ENCODE results near the gene THSD4. TPM values are rescaled to one million over a fixed set of nuclear protein-coding genes. Genes with fewer than 3 reads are reported as not detected.

The THSD4 gene
- total and polyA plus RNA-seq, 2 of the 4 experiments (the other 2 are of a cell fraction) = 25.5 to 31.1 TPM

- TF ChIP-seq USF2 (IDR thresholded peaks at IDR 0.05; ENCODE audit: low read depth, low read length) = no peak
- TF ChIP-seq POLR2A (IDR thresholded peaks at IDR 0.05; ENCODE audit: low read depth, low read length) = no peak
- no peak for TF ChIP-seq CEBPB (IDR thresholded peaks at IDR 0.05; ENCODE audit: low read depth, low read length)
- no peak for TF ChIP-seq NFE2L2 (IDR thresholded peaks at IDR 0.05; ENCODE audit: low read depth, low read length)
- no peak for TF ChIP-seq BHLHE40 (IDR thresholded peaks at IDR 0.05; ENCODE audit: low read depth, low read length)
- no peak for TF ChIP-seq RAD21 (IDR thresholded peaks at IDR 0.05; ENCODE audit: low read length)
- TF ChIP-seq RCOR1 (IDR thresholded peaks at IDR 0.05; ENCODE audit: insufficient replicate concordance, low read length) = no peak
- TF ChIP-seq CHD1 (IDR thresholded peaks at IDR 0.05; ENCODE audit: low read depth, low read length) = no peak
- TF ChIP-seq ELK1 (IDR thresholded peaks at IDR 0.05; ENCODE audit: borderline replicate concordance, low read depth, low read length) = no peak
- no peak for TF ChIP-seq MAFK (IDR thresholded peaks at IDR 0.05; ENCODE audit: low read depth, low read length)
- TF ChIP-seq SMC3 (IDR thresholded peaks at IDR 0.05; ENCODE audit: low read depth, low read length) = no peak
- no peak for TF ChIP-seq MAZ (IDR thresholded peaks at IDR 0.05; ENCODE audit: borderline replicate concordance, low read depth, low read length)
- TF ChIP-seq FOS (IDR thresholded peaks at IDR 0.05; ENCODE audit: low read depth, low read length) = no peak
- TF ChIP-seq CTCF (conservative IDR thresholded peaks at IDR 0.05; ENCODE audit: low read depth, low read length) = no peak
- no peak for TF ChIP-seq MXI1 (IDR thresholded peaks at IDR 0.05; ENCODE audit: borderline replicate concordance, low read depth, low read length)
- no peak for TF ChIP-seq RFX5 (IDR thresholded peaks at IDR 0.05; ENCODE audit: low read depth, low read length)
- no TSS peak for BruUV-seq (replicated peaks)
- H2BK20ac ChIP-seq (ENCODE audit: low read depth, low read length) = peak overlapping the region; percentile 60; the same call in 1 of the 2 replicates
- peaks cover 8% of the 10 kb centered on the region for H3K4me1 ChIP-seq (ENCODE audit: control insufficient read depth, insufficient read depth, low read length)
- no peaks in the 10 kb centered on the region for H3K27me3 ChIP-seq (ENCODE audit: control insufficient read depth, insufficient read depth, low read length)
- H2BK5ac ChIP-seq (ENCODE audit: low read depth, low read length, poor library complexity, severe bottlenecking) = no peak overlapping the region
- 0 out of 2 replicates have a peak overlapping the region, but pooled peaks have one; percentile 14 for H4K5ac ChIP-seq (ENCODE audit: low read depth, low read length)
- no peak overlapping the region for H3K4me2 ChIP-seq (ENCODE audit: low read depth, low read length)
- H3K27ac ChIP-seq (ENCODE audit: insufficient read depth, low read length) = no peak overlapping the region
- in situ Hi-C loops (cut with MboI; ENCODE audit: low sequenced_read_pairs) (no loop called here), intact Hi-C loops (cut with micrococcal nuclease) (no loop called here), dilution Hi-C loops (cut with HindIII; ENCODE audit: low sequenced_read_pairs, unreplicated experiment) (no loop called here)
- no peaks in the 10 kb centered on the region for H4K20me1 ChIP-seq (ENCODE audit: insufficient read depth, low read length)
- no peaks in the 10 kb centered on the region for H3K36me3 ChIP-seq (ENCODE audit: control insufficient read depth, insufficient read depth, low read length)
- no CpG with 5 or more reads among the region's 1 CpG for WGBS, 2 experiments (ENCODE audit: extremely low coverage in 2 of 2, insufficient read length in 1 of 2)
- H4K91ac ChIP-seq (ENCODE audit: insufficient read depth, low read depth, low read length) = no peak overlapping the region
- H3K9me1 ChIP-seq (ENCODE audit: insufficient read depth, low read length) = no peaks in the 10 kb centered on the region
- H3K56ac ChIP-seq (ENCODE audit: extremely low read depth, insufficient read depth, low read length) = no peak overlapping the region
- DNase-seq (peak; percentile 78), ATAC-seq (ENCODE audit: low read depth) (peak; percentile 37)
- H3K9ac ChIP-seq (ENCODE audit: low read depth, low read length) = no peak overlapping the region
- no peak overlapping the region for H3K4ac ChIP-seq (ENCODE audit: low read depth, low read length)
- no peaks in the 10 kb centered on the region for H3K9me3 ChIP-seq (ENCODE audit: control insufficient read depth, insufficient read depth, low read length)
- H3K18ac ChIP-seq (ENCODE audit: low read depth, low read length) = peak overlapping the region; percentile 64; the same call in 1 of the 2 replicates
- no peak overlapping the region for H3K4me3 ChIP-seq (ENCODE audit: insufficient read depth, low read depth, low read length)
- peak overlapping the region in 1 of 2 experiments; percentile 50; a peak in 2 of 4 replicates for H4K8ac ChIP-seq (ENCODE audit: low read depth in 2 of 2, low read length in 2 of 2)
- POLR2A ChIA-PET (ENCODE audit: unreplicated experiment) = interaction anchor here (0.6 kb wide), 1 partner anchor 78 kb away, joined by 3 read pairs; no protein-coding TSS in a partner anchor
- CTCF ChIA-PET = no interaction called here
- H2AK5ac ChIP-seq (ENCODE audit: low read depth, low read length) = no peak overlapping the region
- peak overlapping the region; percentile 57 for H2AFZ ChIP-seq (replicated peaks; ENCODE audit: low read length, poor library complexity)
- peak overlapping the region; percentile 63; the same call in 1 of the 2 replicates for H3K14ac ChIP-seq (replicated peaks; ENCODE audit: low read depth, low read length)
- H2BK15ac ChIP-seq (ENCODE audit: low read depth, low read length) = no peak overlapping the region
- no peaks in the 10 kb centered on the region; a peak in 1 of 4 replicates for H3K79me1 ChIP-seq (ENCODE audit: low read depth in 1 of 2, low read length in 2 of 2)
- H3K23ac ChIP-seq (ENCODE audit: low read depth, low read length) = peak overlapping the region; percentile 48; the same call in 1 of the 2 replicates
- no peak overlapping the region; the same call in 1 of the 2 replicates for H2BK120ac ChIP-seq (ENCODE audit: low read depth, low read length)
- no peak overlapping the region for H2AK9ac ChIP-seq (replicated peaks; ENCODE audit: low read depth, low read length, poor library complexity)
Measured at GRCh38 chr15:71091601-71092000, 23.7 kb upstream of the THSD4 start.

Data from IMR-90 (cell line).